Neural cell (in vitro differentiated cells): ENCODE measurements around the gene ARL8A. TPM values are rescaled to one million over a fixed set of nuclear protein-coding genes. Genes with fewer than 3 reads are reported as not detected.

Source experiments
- H2AFZ ChIP-seq: fragments of 200-600, 300-800 bp; sonication (generic), shearing (Covaris generic); 2 replicates; pipeline ENCODE4 v1.6.0; 2014; ENCODE audit warnings: low read depth, mild to moderate bottlenecking, antibody characterized with exemption, low read length, moderate library complexity
- H3F3A ChIP-seq: fragments of 200-600 bp; shearing (Covaris generic); 2 replicates; pipeline ENCODE4 v1.6.1; 2016; ENCODE audit warnings: mild to moderate bottlenecking, moderate library complexity, mixed read lengths, antibody characterized with exemption, low read length; ENCODE audit not compliant: insufficient read depth, poor library complexity, severe bottlenecking
- H3K27ac ChIP-seq: fragments of 200-600, 300-800 bp; sonication (generic), shearing (Covaris generic); 2 replicates; pipeline ENCODE4 v1.5.1; 2014; ENCODE audit warnings: mild to moderate bottlenecking, low read length, moderate library complexity
- H3K27me3 ChIP-seq: fragments of 300-800, 200-600 bp; sonication (generic), shearing (Covaris generic); 2 replicates; pipeline ENCODE4 v1.6.0; 2014; ENCODE audit warnings: mild to moderate bottlenecking, low read depth, low read length, moderate library complexity; ENCODE audit not compliant: insufficient read depth
- H3K36me3 ChIP-seq: fragments of 300-800, 200-600 bp; sonication (generic), shearing (Covaris generic); 2 replicates; pipeline ENCODE4 v1.5.1; 2014; ENCODE audit warnings: mild to moderate bottlenecking, antibody characterized with exemption, low read length, moderate library complexity; ENCODE audit not compliant: insufficient read depth
- H3K4me2 ChIP-seq: fragments of 300-800, 200-600 bp; sonication (generic), shearing (Covaris generic); 2 replicates; pipeline ENCODE4 v1.6.0; 2014; ENCODE audit warnings: mild to moderate bottlenecking, low read length
- H3K4me3 ChIP-seq: fragments of 300-800, 200-600 bp; sonication (generic), shearing (Covaris generic); 2 replicates; pipeline ENCODE4 v1.5.1; 2014; ENCODE audit warnings: mild to moderate bottlenecking, low read length, moderate library complexity
- H3K79me2 ChIP-seq: fragments of 200-600 bp; shearing (Covaris generic); replicated peaks from 2 replicates; pipeline ENCODE4 v1.6.0; 2014; ENCODE audit warnings: mild to moderate bottlenecking, low read length, moderate library complexity; ENCODE audit not compliant: insufficient read depth
- H3K9ac ChIP-seq: fragments of 300-800, 200-600 bp; sonication (generic), shearing (Covaris generic); 2 replicates; pipeline ENCODE4 v1.6.1; 2016; ENCODE audit warnings: mild to moderate bottlenecking, low read length, mixed read lengths
- H3K9me2 ChIP-seq: fragments of 200-600 bp; shearing (Covaris generic); 2 replicates; pipeline ENCODE4 v1.6.1; 2016; ENCODE audit warnings: mild to moderate bottlenecking, low read length, mixed read lengths; ENCODE audit not compliant: insufficient read depth
- H3K9me3 ChIP-seq: fragments of 200-600, 300-800 bp; sonication (generic), shearing (Covaris generic); 2 replicates; pipeline ENCODE4 v1.6.1; 2016; ENCODE audit warnings: mild to moderate bottlenecking, mixed run types, low read length, moderate library complexity, mixed read lengths
- H4K20me1 ChIP-seq: fragments of 200-600 bp; shearing (Covaris generic); 2 replicates; pipeline ENCODE4 v1.6.1; 2016; ENCODE audit warnings: mild to moderate bottlenecking, mixed run types; ENCODE audit not compliant: insufficient read depth
- EP300 ChIP-seq: fragments of 450-650 bp; conservative IDR thresholded peaks from 2 replicates; pipeline ENCODE4 v1.6.1; 2014; ENCODE audit warnings: antibody characterized with exemption, mild to moderate bottlenecking, moderate library complexity; ENCODE audit not compliant: poor library complexity, severe bottlenecking
- EZH2 ChIP-seq: fragments of 200-600, 300-800 bp; shearing (Covaris generic), sonication (generic); IDR thresholded peaks from 2 replicates; pipeline ENCODE4 v1.6.1; 2014; ENCODE audit warnings: antibody characterized with exemption, low read length, borderline replicate concordance, mild to moderate bottlenecking; ENCODE audit not compliant: insufficient read depth, poor library complexity, severe bottlenecking
- MXI1 ChIP-seq: fragments of 450-650 bp; conservative IDR thresholded peaks from 2 replicates; pipeline ENCODE4 v1.6.1; 2014; ENCODE audit warnings: antibody characterized with exemption, mild to moderate bottlenecking; ENCODE audit not compliant: poor library complexity, severe bottlenecking
- POLR2AphosphoS5 ChIP-seq: IDR thresholded peaks from 2 replicates; pipeline ENCODE4 v1.6.1; 2012
- RAD21 ChIP-seq: fragments of 450-650 bp; conservative IDR thresholded peaks from 2 replicates; pipeline ENCODE4 v1.6.1; 2014; ENCODE audit warnings: antibody characterized with exemption, mild to moderate bottlenecking, moderate library complexity
- SMC3 ChIP-seq: fragments of 450-650 bp; conservative IDR thresholded peaks from 2 replicates; pipeline ENCODE4 v1.6.1; 2014; ENCODE audit warnings: antibody characterized with exemption, mild to moderate bottlenecking, moderate library complexity; ENCODE audit not compliant: poor library complexity
- TAF1 ChIP-seq: IDR thresholded peaks from 2 replicates; pipeline ENCODE4 v1.6.1; 2012; ENCODE audit warnings: low read depth
- polyA plus RNA-seq: library from polyadenylated mRNA; depleted of rRNA; stranded (reverse); fragments of >200 nt; gene quantifications from 2 replicates; pipeline ENCODE4 v1.2.3, GENCODE V29; 2014
- TF ChIP-seq, protein P1 (sequence below): IDR thresholded peaks from 2 replicates; pipeline ENCODE4 v1.6.1; 2012; ENCODE audit warnings: borderline replicate concordance
- TF ChIP-seq, protein P2 (sequence below): fragments of 450-650 bp; IDR thresholded peaks from 2 replicates; pipeline ENCODE4 v1.5.1; 2014; ENCODE audit warnings: antibody characterized with exemption, mild to moderate bottlenecking, moderate library complexity; ENCODE audit not compliant: poor library complexity, severe bottlenecking

ARL8A gene
- polyA plus RNA-seq, 1 donor from 2014 or later, result 89.4 TPM

GRCh38 chr1:202164271-202165037 lies 19.9 kb upstream of the ARL8A start:
- TF ChIP-seq, protein P1, sequence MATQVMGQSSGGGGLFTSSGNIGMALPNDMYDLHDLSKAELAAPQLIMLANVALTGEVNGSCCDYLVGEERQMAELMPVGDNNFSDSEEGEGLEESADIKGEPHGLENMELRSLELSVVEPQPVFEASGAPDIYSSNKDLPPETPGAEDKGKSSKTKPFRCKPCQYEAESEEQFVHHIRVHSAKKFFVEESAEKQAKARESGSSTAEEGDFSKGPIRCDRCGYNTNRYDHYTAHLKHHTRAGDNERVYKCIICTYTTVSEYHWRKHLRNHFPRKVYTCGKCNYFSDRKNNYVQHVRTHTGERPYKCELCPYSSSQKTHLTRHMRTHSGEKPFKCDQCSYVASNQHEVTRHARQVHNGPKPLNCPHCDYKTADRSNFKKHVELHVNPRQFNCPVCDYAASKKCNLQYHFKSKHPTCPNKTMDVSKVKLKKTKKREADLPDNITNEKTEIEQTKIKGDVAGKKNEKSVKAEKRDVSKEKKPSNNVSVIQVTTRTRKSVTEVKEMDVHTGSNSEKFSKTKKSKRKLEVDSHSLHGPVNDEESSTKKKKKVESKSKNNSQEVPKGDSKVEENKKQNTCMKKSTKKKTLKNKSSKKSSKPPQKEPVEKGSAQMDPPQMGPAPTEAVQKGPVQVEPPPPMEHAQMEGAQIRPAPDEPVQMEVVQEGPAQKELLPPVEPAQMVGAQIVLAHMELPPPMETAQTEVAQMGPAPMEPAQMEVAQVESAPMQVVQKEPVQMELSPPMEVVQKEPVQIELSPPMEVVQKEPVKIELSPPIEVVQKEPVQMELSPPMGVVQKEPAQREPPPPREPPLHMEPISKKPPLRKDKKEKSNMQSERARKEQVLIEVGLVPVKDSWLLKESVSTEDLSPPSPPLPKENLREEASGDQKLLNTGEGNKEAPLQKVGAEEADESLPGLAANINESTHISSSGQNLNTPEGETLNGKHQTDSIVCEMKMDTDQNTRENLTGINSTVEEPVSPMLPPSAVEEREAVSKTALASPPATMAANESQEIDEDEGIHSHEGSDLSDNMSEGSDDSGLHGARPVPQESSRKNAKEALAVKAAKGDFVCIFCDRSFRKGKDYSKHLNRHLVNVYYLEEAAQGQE, result no peak
- no peak for TF ChIP-seq RAD21
- TF ChIP-seq EZH2, result no peak
- TF ChIP-seq TAF1, result no peak
- TF ChIP-seq EP300, result no peak
- TF ChIP-seq, protein P2, sequence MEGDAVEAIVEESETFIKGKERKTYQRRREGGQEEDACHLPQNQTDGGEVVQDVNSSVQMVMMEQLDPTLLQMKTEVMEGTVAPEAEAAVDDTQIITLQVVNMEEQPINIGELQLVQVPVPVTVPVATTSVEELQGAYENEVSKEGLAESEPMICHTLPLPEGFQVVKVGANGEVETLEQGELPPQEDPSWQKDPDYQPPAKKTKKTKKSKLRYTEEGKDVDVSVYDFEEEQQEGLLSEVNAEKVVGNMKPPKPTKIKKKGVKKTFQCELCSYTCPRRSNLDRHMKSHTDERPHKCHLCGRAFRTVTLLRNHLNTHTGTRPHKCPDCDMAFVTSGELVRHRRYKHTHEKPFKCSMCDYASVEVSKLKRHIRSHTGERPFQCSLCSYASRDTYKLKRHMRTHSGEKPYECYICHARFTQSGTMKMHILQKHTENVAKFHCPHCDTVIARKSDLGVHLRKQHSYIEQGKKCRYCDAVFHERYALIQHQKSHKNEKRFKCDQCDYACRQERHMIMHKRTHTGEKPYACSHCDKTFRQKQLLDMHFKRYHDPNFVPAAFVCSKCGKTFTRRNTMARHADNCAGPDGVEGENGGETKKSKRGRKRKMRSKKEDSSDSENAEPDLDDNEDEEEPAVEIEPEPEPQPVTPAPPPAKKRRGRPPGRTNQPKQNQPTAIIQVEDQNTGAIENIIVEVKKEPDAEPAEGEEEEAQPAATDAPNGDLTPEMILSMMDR, result no peak
- TF ChIP-seq MXI1, result no peak
- TF ChIP-seq SMC3, result no peak
- no peak for TF ChIP-seq POLR2AphosphoS5
- Histone ChIP-seq H3K4me3 (no peak overlapping the region), H2AFZ (no peak overlapping the region), H3K79me2 (no peaks in the 10 kb centered on the region), H4K20me1 (no peaks in the 10 kb centered on the region), H3K9me2 (no peaks in the 10 kb centered on the region), H3K4me2 (no peak overlapping the region), H3K9me3 (no peaks in the 10 kb centered on the region), H3F3A (no peaks in the 10 kb centered on the region), H3K9ac (no peak overlapping the region), H3K27ac (no peak overlapping the region), H3K36me3 (no peaks in the 10 kb centered on the region), H3K27me3 (no peaks in the 10 kb centered on the region)

GRCh38 chr1:202163281-202164270 lies 19.0 kb upstream of the ARL8A start:
- Histone ChIP-seq H3F3A (no peaks in the 10 kb centered on the region), H3K9me3 (no peaks in the 10 kb centered on the region), H3K36me3 (no peaks in the 10 kb centered on the region), H3K4me3 (no peak overlapping the region), H3K27me3 (no peaks in the 10 kb centered on the region), H3K27ac (no peak overlapping the region), H3K79me2 (no peaks in the 10 kb centered on the region), H3K4me2 (no peak overlapping the region), H3K9me2 (no peaks in the 10 kb centered on the region), H3K9ac (no peak overlapping the region), H2AFZ (no peak overlapping the region), H4K20me1 (no peaks in the 10 kb centered on the region)
- TF ChIP-seq SMC3, result no peak
- TF ChIP-seq, protein P1, result no peak
- no peak for TF ChIP-seq TAF1
- TF ChIP-seq, protein P2, result no peak
